WTC11 (cell line): ENCODE results near the gene ABHD15. TPM values are rescaled to one million over a fixed set of nuclear protein-coding genes. Genes with fewer than 3 reads are reported as not detected.

Experiments
- AFF4 ChIP-seq: sonication (generic); formaldehyde crosslinking; IDR thresholded peaks from 2 replicates; pipeline ENCODE4 v1.8.1; 2023; ENCODE audit warnings: mild to moderate bottlenecking, missing genetic modification reagents, borderline replicate concordance
- ETV6 ChIP-seq: sonication (generic); formaldehyde crosslinking; IDR thresholded peaks from 2 replicates; pipeline ENCODE4 v1.8.1; 2022; ENCODE audit warnings: mild to moderate bottlenecking, missing genetic modification reagents
- GTF2I ChIP-seq: fragments of 250-450 bp; sonication (Bioruptor Pico); conservative IDR thresholded peaks from 2 replicates; pipeline ENCODE4 v1.4.0; 2021; ENCODE audit warnings: mild to moderate bottlenecking
- JUN ChIP-seq: sonication (generic); formaldehyde crosslinking; IDR thresholded peaks from 2 replicates; pipeline ENCODE4 v1.8.0; 2023; ENCODE audit warnings: mild to moderate bottlenecking, missing genetic modification reagents
- MLX ChIP-seq: sonication (generic); formaldehyde crosslinking; IDR thresholded peaks from 2 replicates; pipeline ENCODE4 v1.8.1; 2023; ENCODE audit warnings: mild to moderate bottlenecking, missing genetic modification reagents, moderate library complexity
- NR2C2 ChIP-seq: sonication (generic); formaldehyde crosslinking; IDR thresholded peaks from 2 replicates; pipeline ENCODE4 v1.8.0; 2022; ENCODE audit warnings: mild to moderate bottlenecking, missing genetic modification reagents
- SMAD4 ChIP-seq: sonication (generic); formaldehyde crosslinking; IDR thresholded peaks from 2 replicates; pipeline ENCODE4 v1.8.0; 2022; ENCODE audit warnings: mild to moderate bottlenecking, missing genetic modification reagents
- STAT6 ChIP-seq: sonication (generic); formaldehyde crosslinking; conservative IDR thresholded peaks from 2 replicates; pipeline ENCODE4 v1.8.1; 2023; ENCODE audit warnings: mild to moderate bottlenecking, low read depth, missing genetic modification reagents, moderate library complexity
- USF1 ChIP-seq: sonication (generic); formaldehyde crosslinking; IDR thresholded peaks from 2 replicates; pipeline ENCODE4 v1.8.0; 2022; ENCODE audit warnings: mild to moderate bottlenecking, missing genetic modification reagents
- ZNF281 ChIP-seq: sonication (generic); formaldehyde crosslinking; IDR thresholded peaks from 2 replicates; pipeline ENCODE4 v1.8.0; 2023; ENCODE audit warnings: mild to moderate bottlenecking, missing genetic modification reagents
- total RNA-seq: library from RNA; stranded (reverse); gene quantifications from 3 replicates; pipeline ENCODE4 v1.2.3, GENCODE V29; 2021
- TF ChIP-seq, protein P1 (sequence below): sonication (generic); formaldehyde crosslinking; conservative IDR thresholded peaks from 2 replicates; pipeline ENCODE4 v1.8.1; 2022; ENCODE audit warnings: mild to moderate bottlenecking, missing genetic modification reagents
- TF ChIP-seq, protein P2 (sequence below): sonication (generic); formaldehyde crosslinking; IDR thresholded peaks from 2 replicates; pipeline ENCODE4 v1.8.1; 2022; ENCODE audit warnings: low read depth, mild to moderate bottlenecking, moderate library complexity, missing genetic modification reagents, borderline replicate concordance
- TF ChIP-seq, protein P3 (sequence below): sonication (generic); formaldehyde crosslinking; IDR thresholded peaks from 2 replicates; pipeline ENCODE4 v1.8.0; 2022; ENCODE audit warnings: mild to moderate bottlenecking, missing genetic modification reagents
- TF ChIP-seq, protein P4 (sequence below): sonication (generic); formaldehyde crosslinking; IDR thresholded peaks from 2 replicates; pipeline ENCODE4 v1.8.0; 2022; ENCODE audit warnings: mild to moderate bottlenecking, missing genetic modification reagents
- TF ChIP-seq, protein P5 (sequence below): fragments of 250-450 bp; sonication (Bioruptor Pico); IDR thresholded peaks from 2 replicates; pipeline ENCODE4 v1.9.0; 2021; ENCODE audit warnings: mild to moderate bottlenecking, borderline replicate concordance

ABHD15 gene
- total RNA-seq, 1 experiment from 2014 or later, result 2.8 TPM

DNA sequence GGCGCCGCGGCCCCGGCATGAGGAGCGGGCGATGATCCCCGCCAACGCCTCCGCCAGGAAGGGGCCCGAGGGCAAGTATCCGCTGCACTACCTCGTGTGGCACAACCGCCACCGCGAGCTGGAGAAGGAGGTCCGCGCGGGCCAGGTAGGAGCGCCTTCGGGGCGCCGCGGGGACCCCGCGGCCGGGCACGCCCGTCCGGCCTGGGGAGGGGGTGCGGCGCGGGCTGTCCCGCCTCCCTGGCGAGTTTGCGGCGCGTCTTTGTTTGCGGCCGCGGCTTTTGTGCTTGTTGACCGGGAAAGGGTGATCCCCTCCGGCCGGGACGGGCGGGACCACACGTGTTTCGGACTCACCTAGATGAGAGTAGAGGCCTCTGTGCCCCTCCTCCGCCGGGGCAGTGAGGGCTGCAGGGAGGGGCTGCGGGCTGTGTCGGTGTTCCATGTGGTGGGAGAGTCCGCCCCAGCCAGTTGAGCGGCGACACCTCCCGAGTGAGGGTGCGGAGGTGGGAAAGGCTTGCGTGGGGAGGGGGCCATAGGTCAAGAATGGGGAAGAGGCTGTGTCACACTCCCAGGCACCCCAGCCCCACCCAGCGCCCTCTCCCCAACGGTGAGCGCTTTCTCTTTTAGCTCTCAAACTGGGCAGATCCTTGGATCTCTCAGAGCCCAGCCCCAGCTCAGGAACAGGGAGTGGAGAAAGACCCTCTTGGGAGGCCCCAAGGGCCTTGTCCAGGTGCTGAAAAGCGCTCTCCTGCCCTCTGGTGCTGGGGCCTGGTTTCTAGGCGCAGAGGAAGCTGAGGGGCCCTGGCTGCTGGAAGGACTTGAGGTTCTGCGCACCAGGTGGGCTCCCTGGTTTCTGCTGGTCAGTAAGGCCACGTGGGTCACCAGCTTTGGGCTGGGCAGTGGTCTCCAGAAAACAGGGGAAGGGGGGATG is 27.0 kb upstream of the ABHD15 start (continued):
- TF ChIP-seq STAT6 (CRISPR knock-in tag), result no peak
- TF ChIP-seq, protein P1, sequence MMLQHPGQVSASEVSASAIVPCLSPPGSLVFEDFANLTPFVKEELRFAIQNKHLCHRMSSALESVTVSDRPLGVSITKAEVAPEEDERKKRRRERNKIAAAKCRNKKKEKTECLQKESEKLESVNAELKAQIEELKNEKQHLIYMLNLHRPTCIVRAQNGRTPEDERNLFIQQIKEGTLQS (CRISPR knock-in tag), result 0 out of 2 replicates have a peak, but pooled peaks have one; percentile 54
- TF ChIP-seq ETV6, result no peak
- TF ChIP-seq SMAD4 (CRISPR knock-in tag), result peak; percentile 98
- TF ChIP-seq, protein P2, sequence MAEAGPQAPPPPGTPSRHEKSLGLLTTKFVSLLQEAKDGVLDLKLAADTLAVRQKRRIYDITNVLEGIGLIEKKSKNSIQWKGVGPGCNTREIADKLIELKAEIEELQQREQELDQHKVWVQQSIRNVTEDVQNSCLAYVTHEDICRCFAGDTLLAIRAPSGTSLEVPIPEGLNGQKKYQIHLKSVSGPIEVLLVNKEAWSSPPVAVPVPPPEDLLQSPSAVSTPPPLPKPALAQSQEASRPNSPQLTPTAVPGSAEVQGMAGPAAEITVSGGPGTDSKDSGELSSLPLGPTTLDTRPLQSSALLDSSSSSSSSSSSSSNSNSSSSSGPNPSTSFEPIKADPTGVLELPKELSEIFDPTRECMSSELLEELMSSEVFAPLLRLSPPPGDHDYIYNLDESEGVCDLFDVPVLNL (CRISPR knock-in tag), result 0 out of 2 replicates have a peak, but pooled peaks have one; percentile 58
- TF ChIP-seq, protein P3, sequence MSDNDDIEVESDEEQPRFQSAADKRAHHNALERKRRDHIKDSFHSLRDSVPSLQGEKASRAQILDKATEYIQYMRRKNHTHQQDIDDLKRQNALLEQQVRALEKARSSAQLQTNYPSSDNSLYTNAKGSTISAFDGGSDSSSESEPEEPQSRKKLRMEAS (CRISPR knock-in tag), result peak; percentile 68; the same call in 1 of the 2 replicates
- TF ChIP-seq MLX (CRISPR knock-in tag), result no peak
- peak; percentile 79 for TF ChIP-seq NR2C2 (CRISPR knock-in tag)
- no peak for TF ChIP-seq GTF2I (CRISPR knock-in tag)
- TF ChIP-seq, protein P4, sequence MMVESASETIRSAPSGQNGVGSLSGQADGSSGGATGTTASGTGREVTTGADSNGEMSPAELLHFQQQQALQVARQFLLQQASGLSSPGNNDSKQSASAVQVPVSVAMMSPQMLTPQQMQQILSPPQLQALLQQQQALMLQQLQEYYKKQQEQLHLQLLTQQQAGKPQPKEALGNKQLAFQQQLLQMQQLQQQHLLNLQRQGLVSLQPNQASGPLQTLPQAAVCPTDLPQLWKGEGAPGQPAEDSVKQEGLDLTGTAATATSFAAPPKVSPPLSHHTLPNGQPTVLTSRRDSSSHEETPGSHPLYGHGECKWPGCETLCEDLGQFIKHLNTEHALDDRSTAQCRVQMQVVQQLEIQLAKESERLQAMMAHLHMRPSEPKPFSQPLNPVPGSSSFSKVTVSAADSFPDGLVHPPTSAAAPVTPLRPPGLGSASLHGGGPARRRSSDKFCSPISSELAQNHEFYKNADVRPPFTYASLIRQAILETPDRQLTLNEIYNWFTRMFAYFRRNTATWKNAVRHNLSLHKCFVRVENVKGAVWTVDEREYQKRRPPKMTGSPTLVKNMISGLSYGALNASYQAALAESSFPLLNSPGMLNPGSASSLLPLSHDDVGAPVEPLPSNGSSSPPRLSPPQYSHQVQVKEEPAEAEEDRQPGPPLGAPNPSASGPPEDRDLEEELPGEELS (CRISPR knock-in tag), result peak; percentile 10; the same call in 1 of the 2 replicates
- TF ChIP-seq ZNF281, result peak; percentile 77; the same call in 1 of the 2 replicates
- TF ChIP-seq USF1 (CRISPR knock-in tag), result peak; percentile 80
- peak; percentile 98 for TF ChIP-seq JUN
- peak; percentile 80; the same call in 1 of the 2 replicates for TF ChIP-seq AFF4 (CRISPR knock-in tag)
- TF ChIP-seq, protein P5, sequence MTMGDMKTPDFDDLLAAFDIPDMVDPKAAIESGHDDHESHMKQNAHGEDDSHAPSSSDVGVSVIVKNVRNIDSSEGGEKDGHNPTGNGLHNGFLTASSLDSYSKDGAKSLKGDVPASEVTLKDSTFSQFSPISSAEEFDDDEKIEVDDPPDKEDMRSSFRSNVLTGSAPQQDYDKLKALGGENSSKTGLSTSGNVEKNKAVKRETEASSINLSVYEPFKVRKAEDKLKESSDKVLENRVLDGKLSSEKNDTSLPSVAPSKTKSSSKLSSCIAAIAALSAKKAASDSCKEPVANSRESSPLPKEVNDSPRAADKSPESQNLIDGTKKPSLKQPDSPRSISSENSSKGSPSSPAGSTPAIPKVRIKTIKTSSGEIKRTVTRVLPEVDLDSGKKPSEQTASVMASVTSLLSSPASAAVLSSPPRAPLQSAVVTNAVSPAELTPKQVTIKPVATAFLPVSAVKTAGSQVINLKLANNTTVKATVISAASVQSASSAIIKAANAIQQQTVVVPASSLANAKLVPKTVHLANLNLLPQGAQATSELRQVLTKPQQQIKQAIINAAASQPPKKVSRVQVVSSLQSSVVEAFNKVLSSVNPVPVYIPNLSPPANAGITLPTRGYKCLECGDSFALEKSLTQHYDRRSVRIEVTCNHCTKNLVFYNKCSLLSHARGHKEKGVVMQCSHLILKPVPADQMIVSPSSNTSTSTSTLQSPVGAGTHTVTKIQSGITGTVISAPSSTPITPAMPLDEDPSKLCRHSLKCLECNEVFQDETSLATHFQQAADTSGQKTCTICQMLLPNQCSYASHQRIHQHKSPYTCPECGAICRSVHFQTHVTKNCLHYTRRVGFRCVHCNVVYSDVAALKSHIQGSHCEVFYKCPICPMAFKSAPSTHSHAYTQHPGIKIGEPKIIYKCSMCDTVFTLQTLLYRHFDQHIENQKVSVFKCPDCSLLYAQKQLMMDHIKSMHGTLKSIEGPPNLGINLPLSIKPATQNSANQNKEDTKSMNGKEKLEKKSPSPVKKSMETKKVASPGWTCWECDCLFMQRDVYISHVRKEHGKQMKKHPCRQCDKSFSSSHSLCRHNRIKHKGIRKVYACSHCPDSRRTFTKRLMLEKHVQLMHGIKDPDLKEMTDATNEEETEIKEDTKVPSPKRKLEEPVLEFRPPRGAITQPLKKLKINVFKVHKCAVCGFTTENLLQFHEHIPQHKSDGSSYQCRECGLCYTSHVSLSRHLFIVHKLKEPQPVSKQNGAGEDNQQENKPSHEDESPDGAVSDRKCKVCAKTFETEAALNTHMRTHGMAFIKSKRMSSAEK, result no peak
